Kidney epithelial cell (primary cell): ENCODE data around the gene ASAP2. TPM values are rescaled to one million over a fixed set of nuclear protein-coding genes. Genes with fewer than 3 reads are reported as not detected.

Experiments
- DNase-seq: peaks from one replicate; pipeline ENCODE4 v3.0.0-alpha.2; 2010; ENCODE audit warnings: low read depth
- H3K27me3 ChIP-seq: 2 replicates; pipeline ENCODE4 v1.6.0; 2011; ENCODE audit warnings: low read length; ENCODE audit not compliant: control insufficient read depth, insufficient read depth
- H3K36me3 ChIP-seq: 2 replicates; pipeline ENCODE4 v1.5.1; 2011; ENCODE audit warnings: low read length; ENCODE audit not compliant: control insufficient read depth, insufficient read depth
- H3K4me3 ChIP-seq: 2 replicates; pipeline ENCODE4 v1.5.1; 2011; ENCODE audit warnings: low read depth, mild to moderate bottlenecking, control low read depth, low read length
- CTCF ChIP-seq: IDR thresholded peaks from 2 replicates; pipeline ENCODE4 v1.5.1; 2011; ENCODE audit warnings: mild to moderate bottlenecking, moderate library complexity, low read length, control low read depth, inconsistent platforms; ENCODE audit not compliant: insufficient read depth, poor library complexity, severe bottlenecking
- total RNA-seq: library from RNA; depleted of rRNA; stranded (reverse); fragments of >200 nt; gene quantifications from 2 replicates; pipeline ENCODE4 v1.2.3, GENCODE V29; 2015

The ASAP2 gene
- total RNA-seq, 1 donor from 2014 or later = 42.2 TPM

GRCh38 chr2:9226458-9227380 is 20.1 kb downstream of the ASAP2 start:
- TF ChIP-seq CTCF = no peak
- no peak for DNase-seq
- no peak overlapping the region for H3K4me3 ChIP-seq
- no peaks in the 10 kb centered on the region for H3K36me3 ChIP-seq
- no peaks in the 10 kb centered on the region for H3K27me3 ChIP-seq

- DNase-seq = no peak
- H3K36me3 ChIP-seq = no peaks in the 10 kb centered on the region
- H3K4me3 ChIP-seq = no peak overlapping the region
- H3K27me3 ChIP-seq = no peaks in the 10 kb centered on the region
- no peak for TF ChIP-seq CTCF
These were observed 21.6 kb downstream of the ASAP2 start for GRCh38 chr2:9228088-9228751.

GRCh38 chr2:9228781-9229469 is 22.3 kb downstream of the ASAP2 start:
- H3K27me3 ChIP-seq = no peaks in the 10 kb centered on the region

GRCh38 chr2:9229470-9229820 is 22.8 kb downstream of the ASAP2 start:
- Histone ChIP-seq H3K36me3 (no peaks in the 10 kb centered on the region), H3K4me3 (no peak overlapping the region), H3K27me3 (no peaks in the 10 kb centered on the region)
- DNase-seq = no peak
- TF ChIP-seq CTCF = no peak

More at GRCh38 chr2:9228781-9229469, 22.3 kb downstream of the ASAP2 start:
- no peak for DNase-seq
- H3K36me3 ChIP-seq = no peaks in the 10 kb centered on the region
- no peak overlapping the region for H3K4me3 ChIP-seq
- TF ChIP-seq CTCF = no peak

- Histone ChIP-seq H3K4me3 (no peak overlapping the region), H3K36me3 (no peaks in the 10 kb centered on the region), H3K27me3 (no peaks in the 10 kb centered on the region)
- TF ChIP-seq CTCF = no peak
- DNase-seq = no peak
These were observed 23.6 kb downstream of the ASAP2 start for GRCh38 chr2:9230051-9230802.
